Common myeloid progenitor, CD34-positive (primary cell): ENCODE results near the gene ADD1.

ENCODE experiments used
- CTCF ChIA-PET: fragments of 350-600 bp; sonication (Branson Sonifier 250); formaldehyde crosslinking; loops from one replicate; lab custom pipeline; 2021; ENCODE audit warnings: antibody characterized with exemption; lab: Charles Lee
- POLR2A ChIA-PET: fragments of 350-600 bp; sonication (Branson Sonifier 250); formaldehyde crosslinking; loops from one replicate; lab custom pipeline; 2021; ENCODE audit warnings: antibody characterized with exemption; lab: Charles Lee
- DNase-seq, 3 donors: peaks; one replicate each; pipeline versions ENCODE4 v3.0.0 to v3.0.0-alpha.2; 2013
- H3K27ac ChIP-seq, 2 experiments: 1 replicate in 1 of 2; 2 replicates in 1 of 2; pipeline ENCODE4 v1.7.0; 2013; ENCODE audit warnings: inconsistent platforms in 2 of 2, low read length in 2 of 2, mild to moderate bottlenecking in 2 of 2, low read depth in 1 of 2, moderate library complexity in 1 of 2; ENCODE audit not compliant: severe bottlenecking in 2 of 2, insufficient read depth in 1 of 2, poor library complexity in 1 of 2
- H3K27me3 ChIP-seq, 5 experiments: replicated peaks in 2 of 5; 1 replicate in 3 of 5; 2 replicates in 2 of 5; pipeline versions ENCODE4 v1.6.1 to v1.7.0; 2013; ENCODE audit warnings: low read length in 4 of 5, mild to moderate bottlenecking in 2 of 5, moderate library complexity in 2 of 5, inconsistent platforms in 1 of 5; ENCODE audit not compliant: insufficient read depth in 5 of 5, control insufficient read depth in 4 of 5
- H3K36me3 ChIP-seq, 4 experiments: 1 replicate in 2 of 4; 2 replicates in 2 of 4; pipeline versions ENCODE4 v1.6.1 to v1.7.0; 2013; ENCODE audit warnings: low read length in 3 of 4, control low read depth in 1 of 4, mild to moderate bottlenecking in 1 of 4; ENCODE audit not compliant: control insufficient read depth in 4 of 4, insufficient read depth in 4 of 4
- H3K4me1 ChIP-seq, 4 experiments: 1 replicate in 3 of 4; 2 replicates in 1 of 4; pipeline versions ENCODE4 v1.6.1 to v1.7.1; 2013; ENCODE audit warnings: low read length in 3 of 4, mild to moderate bottlenecking in 3 of 4, control low read depth in 1 of 4, inconsistent platforms in 1 of 4, moderate library complexity in 1 of 4; ENCODE audit not compliant: control insufficient read depth in 4 of 4, insufficient read depth in 4 of 4; ENCODE audit errors: control extremely low read depth in 1 of 4
- H3K4me3 ChIP-seq, 7 experiments: 1 replicate in 4 of 7; 2 replicates in 3 of 7; pipeline versions ENCODE4 v1.5.1 to v1.7.0; 2013; ENCODE audit warnings: mild to moderate bottlenecking in 7 of 7, low read length in 6 of 7, moderate library complexity in 6 of 7, inconsistent platforms in 2 of 7, low read depth in 2 of 7, control low read depth in 1 of 7; ENCODE audit not compliant: insufficient read depth in 4 of 7, control insufficient read depth in 1 of 7; ENCODE audit errors: extremely low read depth in 1 of 7
- H3K9me3 ChIP-seq, 5 experiments: 1 replicate in 4 of 5; 2 replicates in 1 of 5; pipeline versions ENCODE4 v1.6.1 to v1.7.1; 2013; ENCODE audit warnings: low read length in 4 of 5, mild to moderate bottlenecking in 2 of 5, inconsistent platforms in 1 of 5, low read depth in 1 of 5, moderate library complexity in 1 of 5; ENCODE audit not compliant: control insufficient read depth in 4 of 5, insufficient read depth in 2 of 5; ENCODE audit errors: control extremely low read depth in 1 of 5
- WGBS: methylation state at CpG from one replicate; pipeline ENCODE4 v1.1.5; 2013; ENCODE audit not compliant: insufficient coverage; 5-methylcytosine and 5-hydroxymethylcytosine counted together

The ADD1 gene

GRCh38 chr4:2823301-2823670 is 20.4 kb upstream of the ADD1 start:
- DNase-seq: no peak
- no peaks in the 10 kb centered on the region for H3K9me3 ChIP-seq
- H3K36me3 ChIP-seq: peaks cover 0 to 71% (median 57%) of the 10 kb centered on the region in 4 experiments
- WGBS: 100% methylated on average over 4 of the region's 4 CpGs
- no peaks in the 10 kb centered on the region for H3K27me3 ChIP-seq
- ChIA-PET CTCF (interaction anchor here (1.7 kb wide), 1 partner anchor 59 kb away, joined by 4 read pairs; no protein-coding TSS in a partner anchor), POLR2A (no interaction called here)
- H3K27ac ChIP-seq: no peak overlapping the region
- H3K4me1 ChIP-seq: peaks cover 0 to 8% (median 1%) of the 10 kb centered on the region in 4 experiments
- no peak overlapping the region for H3K4me3 ChIP-seq

GRCh38 chr4:2823671-2824328 is 19.8 kb upstream of the ADD1 start:
- ChIA-PET POLR2A (no interaction called here), CTCF (interaction anchor here (1.7 kb wide), 1 partner anchor 60 kb away, joined by 4 read pairs; no protein-coding TSS in a partner anchor)
- H3K36me3 ChIP-seq: peaks cover 0 to 77% (median 59%) of the 10 kb centered on the region in 4 experiments
- DNase-seq: no peak
- H3K4me3 ChIP-seq: no peak overlapping the region
- H3K27me3 ChIP-seq: no peaks in the 10 kb centered on the region
- WGBS: 86% methylated on average over 13 of the region's 14 CpGs
- no peak overlapping the region for H3K27ac ChIP-seq
- peaks cover 0 to 7% (median 1%) of the 10 kb centered on the region in 4 experiments for H3K4me1 ChIP-seq
- no peaks in the 10 kb centered on the region for H3K9me3 ChIP-seq

DNA sequence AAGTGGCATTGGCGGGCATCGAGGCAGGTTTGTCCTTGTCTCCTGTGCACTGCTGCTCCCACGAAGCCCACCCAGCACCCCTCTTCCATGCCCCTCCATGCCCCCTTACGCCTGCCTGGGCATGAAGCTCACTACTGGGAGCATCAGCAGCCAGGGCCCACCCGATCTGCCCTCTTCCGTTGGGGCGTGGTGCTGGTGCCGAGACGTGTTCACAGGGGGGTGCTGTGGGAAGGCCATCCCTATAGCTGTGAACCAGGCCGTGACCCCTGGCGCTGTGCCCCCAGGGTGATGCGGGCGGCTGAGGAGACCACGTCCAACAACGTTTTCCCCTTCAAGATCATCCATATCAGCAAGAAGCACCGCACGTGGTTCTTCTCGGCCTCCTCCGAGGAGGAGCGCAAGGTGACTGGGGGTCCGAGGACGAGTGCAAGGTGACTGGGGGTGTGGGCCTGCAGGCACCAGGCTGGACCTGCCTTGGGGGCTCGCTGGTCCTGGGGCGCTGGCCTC is 19.3 kb upstream of the ADD1 start:
- WGBS: 93% methylated on average over 20 of the region's 24 CpGs
- no peak for DNase-seq
- peaks cover 0 to 81% (median 62%) of the 10 kb centered on the region in 4 experiments for H3K36me3 ChIP-seq
- no peaks in the 10 kb centered on the region for H3K27me3 ChIP-seq
- POLR2A ChIA-PET: no interaction called here
- peaks cover 0 to 5% (median under 1%) of the 10 kb centered on the region in 4 experiments for H3K4me1 ChIP-seq
- H3K9me3 ChIP-seq: no peaks in the 10 kb centered on the region
- H3K4me3 ChIP-seq: no peak overlapping the region
- CTCF ChIA-PET: interaction anchor here (1.7 kb wide), 1 partner anchor 60 kb away, joined by 4 read pairs; no protein-coding TSS in a partner anchor
- H3K27ac ChIP-seq: no peak overlapping the region

DNA sequence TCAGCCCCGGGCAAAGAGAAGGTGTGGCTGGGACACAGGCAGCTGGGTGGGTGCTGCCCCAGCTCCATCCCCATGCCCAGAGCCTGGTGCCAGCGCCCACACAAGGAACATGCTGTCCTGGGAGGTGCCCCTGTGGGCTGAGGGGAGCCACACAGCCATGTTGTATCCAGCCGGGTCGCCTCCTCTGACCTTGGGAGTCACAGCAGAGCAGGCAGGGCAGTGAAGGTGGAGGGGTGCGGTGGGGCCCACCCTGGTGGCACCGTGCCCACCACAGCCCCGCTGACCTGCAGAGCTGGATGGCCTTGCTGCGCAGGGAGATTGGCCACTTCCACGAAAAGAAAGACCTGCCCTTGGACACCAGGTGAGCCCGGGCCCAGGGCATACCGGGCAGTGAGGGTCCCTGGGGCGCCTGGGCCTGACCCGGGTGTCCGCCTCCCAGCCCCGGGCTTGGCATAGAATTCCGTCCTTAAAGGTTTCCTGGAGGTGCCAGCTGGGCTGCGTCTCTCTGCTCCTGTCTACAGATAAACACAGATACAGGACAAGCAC is 18.7 kb upstream of the ADD1 start:
- no peak overlapping the region for H3K4me3 ChIP-seq
- WGBS: 95% methylated on average over 17 of the region's 17 CpGs
- H3K9me3 ChIP-seq: no peaks in the 10 kb centered on the region
- peaks cover 0 to 86% (median 62%) of the 10 kb centered on the region in 4 experiments for H3K36me3 ChIP-seq
- ChIA-PET POLR2A (no interaction called here), CTCF (interaction anchor here (1.7 kb wide), 1 partner anchor 61 kb away, joined by 4 read pairs; no protein-coding TSS in a partner anchor)
- no peak overlapping the region for H3K27ac ChIP-seq
- no peaks in the 10 kb centered on the region for H3K27me3 ChIP-seq
- no peak for DNase-seq
- peaks cover 0 to under 1% (median 0%) of the 10 kb centered on the region in 4 experiments for H3K4me1 ChIP-seq

DNA sequence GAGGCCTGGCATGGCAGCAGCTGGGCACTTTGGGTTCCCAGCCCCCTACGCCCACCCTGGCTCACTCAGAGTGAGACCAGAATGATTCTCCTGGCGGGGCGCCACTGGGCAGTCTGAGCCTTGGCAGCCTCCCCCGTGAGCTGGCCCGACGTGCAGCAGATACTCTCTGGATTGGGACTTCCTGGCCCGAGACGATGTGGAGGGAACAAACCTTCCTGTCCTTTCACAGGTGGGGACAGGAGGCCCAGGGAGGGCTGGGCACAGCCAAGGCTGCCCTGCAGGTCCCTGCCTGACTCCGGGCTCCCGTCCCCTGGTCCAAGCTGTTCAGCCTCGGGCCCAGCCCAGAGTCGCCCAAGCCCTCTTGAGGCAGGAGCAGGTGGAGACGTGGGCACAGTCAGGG is 17.9 kb upstream of the ADD1 start:
- CTCF ChIA-PET: no interaction called here
- no peak overlapping the region for H3K27ac ChIP-seq
- POLR2A ChIA-PET: no interaction called here
- DNase-seq: no peak
- H3K4me1 ChIP-seq: no peaks in the 10 kb centered on the region
- 97% methylated on average over 9 of the region's 13 CpGs for WGBS
- no peaks in the 10 kb centered on the region for H3K9me3 ChIP-seq
- peaks cover 0 to 86% (median 63%) of the 10 kb centered on the region in 4 experiments for H3K36me3 ChIP-seq
- no peaks in the 10 kb centered on the region for H3K27me3 ChIP-seq
- no peak overlapping the region for H3K4me3 ChIP-seq

DNA sequence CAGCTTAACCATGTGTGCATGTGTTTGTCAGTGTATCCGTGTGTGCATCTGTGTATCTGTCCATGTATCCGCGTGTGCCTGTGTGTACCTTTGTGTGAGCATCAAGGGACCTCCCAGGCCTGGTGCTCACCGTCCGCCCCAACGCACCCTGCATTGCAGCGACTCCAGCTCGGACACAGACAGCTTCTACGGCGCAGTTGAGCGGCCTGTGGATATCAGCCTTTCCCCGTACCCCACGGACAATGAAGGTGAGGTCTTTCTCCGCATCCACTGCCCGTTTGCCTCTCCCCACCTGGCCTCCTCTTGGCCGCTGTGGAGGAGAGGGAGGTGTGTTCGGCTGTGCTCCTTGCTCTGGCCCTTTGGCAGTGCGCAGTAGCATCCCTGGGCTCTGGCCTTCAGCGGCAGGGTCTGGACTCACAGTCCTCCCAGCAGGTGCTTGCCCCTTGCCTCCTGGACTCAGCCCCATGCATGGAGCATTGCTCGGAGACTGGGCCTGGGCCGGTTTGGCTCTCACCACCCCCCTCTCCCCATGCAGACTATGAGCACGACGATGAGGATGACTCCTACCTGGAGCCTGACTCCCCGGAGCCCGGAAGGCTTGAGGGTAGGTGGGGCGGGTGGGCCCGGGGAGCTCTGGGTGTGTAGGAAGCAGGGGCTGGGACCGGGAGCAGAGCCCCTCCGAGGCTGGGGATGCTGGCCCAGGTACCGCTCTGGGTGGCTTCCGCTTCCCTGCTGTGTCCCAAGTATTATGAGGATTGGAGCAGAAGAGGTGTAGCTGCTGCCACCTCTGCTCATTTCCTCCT is 16.4 kb upstream of the ADD1 start:
- DNase-seq: no peak
- Histone ChIP-seq H3K9me3 (no peaks in the 10 kb centered on the region), H3K4me1 (no peaks in the 10 kb centered on the region), H3K4me3 (no peak overlapping the region), H3K27me3 (no peaks in the 10 kb centered on the region), H3K27ac (no peak overlapping the region), H3K36me3 (peaks cover 0 to 92% (median 70%) of the 10 kb centered on the region in 4 experiments)
- WGBS: 96% methylated on average over 26 of the region's 31 CpGs
- ChIA-PET CTCF (no interaction called here), POLR2A (no interaction called here)
